ENCODE results near the gene SRSF12. TPM values are rescaled to one million over a fixed set of nuclear protein-coding genes. Genes with fewer than 3 reads are reported as not detected.

The SRSF12 gene
- total RNA-seq = not detected

DNA sequence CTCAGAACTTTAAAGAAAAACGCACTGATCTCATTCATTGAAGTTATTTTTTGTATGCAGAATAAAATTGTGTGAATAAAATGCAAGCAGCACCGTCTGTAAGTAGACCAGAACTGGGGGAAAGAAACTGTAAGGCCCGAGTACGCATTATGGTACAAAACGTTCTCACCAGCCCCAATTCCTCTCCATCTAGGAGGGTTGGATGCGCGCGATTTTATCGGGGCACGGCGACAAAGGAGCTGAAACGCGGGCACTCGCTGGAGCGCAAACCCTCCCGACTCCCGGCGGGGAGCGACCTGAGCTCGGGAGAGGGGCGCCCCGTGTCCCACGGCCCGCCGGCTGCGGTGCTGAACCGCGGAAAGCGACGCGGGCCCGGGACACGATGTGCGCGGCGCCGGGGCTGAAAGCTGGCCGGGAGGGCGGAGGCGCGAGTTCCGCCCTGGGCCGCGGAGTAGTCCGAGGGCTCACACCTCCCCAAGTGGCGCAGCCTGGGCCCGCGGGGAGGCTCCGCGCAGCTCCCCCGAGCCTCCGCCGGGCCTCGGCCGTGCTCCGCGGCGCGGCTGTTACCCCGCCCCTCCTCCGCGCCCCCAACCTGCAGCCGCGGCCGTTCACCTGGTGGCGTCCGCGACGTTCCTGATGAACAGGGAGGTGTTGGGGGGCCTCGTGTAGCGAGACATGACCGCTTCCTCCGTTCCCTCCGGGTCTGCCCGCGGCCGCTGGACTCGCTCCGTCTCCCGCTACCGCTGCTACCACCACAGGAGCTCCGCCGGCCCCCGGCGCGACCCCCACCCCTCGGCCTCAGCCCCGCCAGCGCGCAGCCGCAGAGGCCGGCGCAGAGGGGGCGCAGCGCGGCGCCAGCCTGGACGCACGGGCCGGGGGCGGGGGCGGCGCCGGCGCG is at the start of gene SRSF12:
Gene SRSF12, minus strand, starts transcription at position 861 of the 898 bp plus-strand sequence. Its CDS starts 184 bp downstream, at position 677.
- peak; percentile 13 for DNase-seq

DNA sequence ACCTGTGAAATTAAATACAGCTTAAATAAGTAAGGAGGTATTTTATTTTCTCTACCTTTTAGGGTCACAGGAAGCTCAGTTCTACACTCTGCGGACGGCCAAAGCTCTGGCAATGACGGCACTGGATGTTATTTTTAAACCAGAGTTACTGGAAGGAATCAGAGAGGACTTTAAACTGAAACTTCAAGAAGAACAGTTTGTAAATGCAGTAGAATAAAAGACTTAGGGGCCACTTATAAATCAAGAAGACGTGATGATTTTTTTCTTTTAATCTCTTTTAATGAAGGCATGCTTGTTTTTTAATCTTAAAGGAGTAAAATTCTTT is 44.1 kb upstream of the SRSF12 start:
- no peak for DNase-seq

DNA sequence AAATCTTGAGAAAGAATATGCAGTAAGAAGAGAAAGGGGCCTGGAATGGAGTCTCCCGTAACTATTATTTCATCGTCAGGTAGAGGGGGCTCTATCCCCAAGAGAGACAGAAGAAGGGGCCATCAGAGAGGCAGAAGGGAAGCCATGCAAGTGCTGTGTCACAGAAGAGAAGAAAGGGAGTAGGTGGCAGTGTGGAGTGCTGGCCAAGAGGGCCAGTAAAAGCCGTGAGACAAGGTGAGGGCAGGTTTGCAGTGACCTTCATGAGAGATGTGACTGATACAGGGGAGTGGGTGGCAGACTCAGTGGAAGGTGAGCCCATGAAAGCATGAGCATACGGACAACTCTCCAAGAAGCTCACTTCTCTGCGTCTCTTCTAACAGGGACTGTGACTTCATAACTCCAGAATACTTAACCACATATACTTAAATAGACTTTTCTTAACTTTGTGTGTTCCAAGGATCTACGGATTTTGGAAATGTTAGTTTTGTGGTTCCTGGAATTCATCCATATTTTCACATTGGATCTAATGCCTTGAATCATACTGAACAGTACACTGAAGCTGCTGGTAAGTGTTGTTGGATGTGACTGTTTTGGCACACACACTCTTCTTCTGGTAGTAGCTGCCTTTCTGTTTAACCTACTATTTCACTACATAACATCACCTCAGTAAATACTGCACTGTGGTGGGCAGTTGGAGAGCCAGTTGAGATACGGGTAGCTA is 43.6 kb upstream of the SRSF12 start:
- DNase-seq = no peak

DNA sequence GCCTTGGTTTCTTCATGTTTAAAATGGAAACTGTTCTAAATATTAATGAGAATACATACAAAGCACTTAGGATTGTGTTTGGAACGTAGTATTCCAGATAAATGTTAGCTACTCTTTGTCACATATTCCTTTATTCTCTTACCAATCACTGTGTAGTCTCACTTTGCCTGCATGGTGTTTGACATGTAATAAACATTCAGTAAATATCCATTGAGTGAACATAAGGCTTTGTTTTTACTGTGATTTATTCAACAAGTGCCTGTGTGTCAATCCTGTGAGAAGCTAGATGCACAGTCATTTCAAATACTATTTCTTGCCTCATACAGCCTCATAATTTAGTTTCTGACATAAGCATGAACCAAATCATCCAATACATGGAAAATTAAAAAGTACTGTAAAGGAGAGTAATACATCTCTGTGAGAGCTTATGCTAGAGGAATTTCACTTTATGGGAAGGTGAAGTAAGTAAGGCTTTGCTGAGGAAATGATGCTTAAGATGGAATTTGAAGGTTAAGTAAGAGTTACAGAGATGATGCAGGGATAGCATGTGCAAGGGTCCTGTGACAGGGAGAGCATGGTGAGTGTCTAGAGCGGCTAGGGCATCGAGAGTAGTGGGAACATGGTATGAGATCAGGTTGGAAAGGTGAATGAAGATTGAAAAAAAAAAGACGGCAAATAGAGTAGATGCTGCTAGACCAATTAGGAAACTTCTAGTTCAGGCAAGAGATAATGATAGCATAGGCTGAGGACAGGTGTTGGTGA is 42.6 kb upstream of the SRSF12 start:
- DNase-seq = no peak

DNA sequence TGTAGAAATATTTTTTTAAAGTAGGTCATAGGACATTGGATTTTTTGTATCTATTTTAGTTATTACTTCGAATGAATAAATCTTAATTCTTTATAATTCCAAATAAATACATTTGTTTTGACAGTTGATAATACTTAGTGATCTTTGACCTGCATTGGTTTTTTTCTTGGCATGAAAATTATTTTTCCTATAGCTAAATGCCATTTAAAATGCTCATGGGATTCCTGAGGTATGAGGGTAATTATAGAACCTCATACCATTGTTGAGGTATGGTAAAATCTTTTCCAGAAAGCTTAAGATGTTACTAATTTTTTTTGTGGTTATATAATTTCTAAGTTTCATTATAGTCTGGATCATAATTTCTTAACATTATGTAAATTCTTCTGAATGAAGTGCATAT is 36.3 kb upstream of the SRSF12 start:
- no peak for DNase-seq

- DNase-seq = no peak
Observed at GRCh38 chr6:89148016-89148750, 30.3 kb upstream of the SRSF12 start.

DNA sequence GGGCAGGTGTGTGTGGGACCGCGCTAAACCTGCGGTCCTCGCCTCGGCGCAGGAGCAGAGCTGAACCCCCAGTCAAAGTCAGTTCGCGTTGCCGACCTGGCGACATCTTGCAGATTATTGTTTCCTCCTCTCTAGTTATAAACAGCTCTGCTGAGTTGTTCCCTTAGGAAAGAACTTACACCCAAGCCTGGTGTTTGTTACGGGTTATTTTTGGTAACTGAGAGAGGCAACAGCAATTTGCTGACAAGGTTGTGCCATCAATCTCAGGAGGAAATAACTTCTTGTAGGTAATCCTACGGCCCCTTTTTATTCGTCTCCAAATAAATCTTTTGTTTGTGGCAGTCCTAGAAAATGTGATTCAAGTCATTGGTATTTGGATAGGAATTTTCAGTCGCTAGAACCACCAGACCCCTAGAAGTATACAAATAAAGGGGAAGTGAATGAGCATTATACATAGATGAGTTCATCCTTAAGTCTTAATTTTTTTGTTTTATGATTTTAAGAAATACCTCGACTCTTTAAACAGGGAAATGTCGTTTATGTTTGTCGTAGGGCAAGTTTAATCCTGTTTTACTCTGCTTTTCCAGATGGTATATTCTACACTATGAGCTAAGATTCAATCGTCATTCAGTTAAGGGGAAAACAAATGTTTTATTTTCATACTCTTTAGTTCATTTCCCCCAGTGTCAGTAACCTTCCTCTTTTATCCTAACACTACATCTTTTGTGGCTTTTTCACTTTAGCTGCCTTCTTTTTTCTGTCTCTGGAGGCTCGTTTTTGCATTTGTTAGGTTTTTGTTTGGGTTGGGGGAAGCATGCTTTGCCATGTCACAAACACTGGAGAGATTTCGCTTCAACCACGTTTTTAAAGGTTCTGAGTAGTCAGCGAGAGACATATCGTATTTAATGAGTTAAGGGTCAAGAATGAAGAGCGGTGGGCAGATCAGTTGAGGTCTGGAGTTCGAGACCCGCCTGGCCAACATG is 29.1 kb upstream of the SRSF12 start:
- no peak for DNase-seq

- peak; percentile 38 for DNase-seq
Observed at GRCh38 chr6:89145956-89146717, 28.3 kb upstream of the SRSF12 start, which contains the start of gene PM20D2. Gene PM20D2 (plus strand): TSS chr6:89146055. CDS start chr6:89146145, 90 bp downstream.

DNA sequence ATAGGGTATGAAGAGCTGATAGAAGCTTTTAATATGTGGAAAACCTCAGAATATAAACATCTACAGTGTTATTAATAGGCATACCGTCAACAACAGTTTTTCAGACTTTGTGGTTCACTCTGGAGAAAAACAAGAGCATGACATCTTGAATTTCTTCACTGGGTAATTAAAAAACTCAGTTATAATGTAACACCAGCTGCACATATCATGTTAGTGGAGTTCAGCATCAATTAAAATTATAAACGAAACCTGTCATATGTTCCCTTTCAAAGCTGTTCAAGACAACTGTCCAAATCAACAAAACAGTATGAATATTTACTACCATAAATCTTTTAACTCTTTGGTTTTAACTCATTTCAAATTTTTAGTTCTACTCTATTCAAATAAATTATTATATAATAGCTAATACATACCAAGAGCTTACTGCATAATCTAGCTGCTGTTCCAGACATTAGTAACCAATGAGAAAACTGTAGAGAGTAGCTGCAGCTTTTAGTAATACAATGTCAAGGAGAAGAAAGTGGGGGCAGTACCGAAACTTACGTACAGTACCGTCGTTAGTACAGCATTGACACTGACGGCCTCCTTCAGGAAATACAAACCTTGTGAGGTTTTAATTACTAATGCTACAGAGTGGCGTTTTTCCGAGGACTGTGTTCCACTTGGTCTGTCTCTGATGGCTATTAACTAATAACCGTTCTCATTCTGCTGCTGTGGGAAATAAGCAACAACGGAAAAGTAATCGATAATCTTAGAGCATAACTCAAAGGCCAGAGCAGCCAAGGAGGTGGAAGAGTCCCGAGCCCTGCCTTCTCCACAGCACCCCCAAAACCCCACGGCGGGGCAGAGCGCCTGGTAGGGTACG is 27.5 kb upstream of the SRSF12 start:
- DNase-seq = peak; percentile 5

DNA sequence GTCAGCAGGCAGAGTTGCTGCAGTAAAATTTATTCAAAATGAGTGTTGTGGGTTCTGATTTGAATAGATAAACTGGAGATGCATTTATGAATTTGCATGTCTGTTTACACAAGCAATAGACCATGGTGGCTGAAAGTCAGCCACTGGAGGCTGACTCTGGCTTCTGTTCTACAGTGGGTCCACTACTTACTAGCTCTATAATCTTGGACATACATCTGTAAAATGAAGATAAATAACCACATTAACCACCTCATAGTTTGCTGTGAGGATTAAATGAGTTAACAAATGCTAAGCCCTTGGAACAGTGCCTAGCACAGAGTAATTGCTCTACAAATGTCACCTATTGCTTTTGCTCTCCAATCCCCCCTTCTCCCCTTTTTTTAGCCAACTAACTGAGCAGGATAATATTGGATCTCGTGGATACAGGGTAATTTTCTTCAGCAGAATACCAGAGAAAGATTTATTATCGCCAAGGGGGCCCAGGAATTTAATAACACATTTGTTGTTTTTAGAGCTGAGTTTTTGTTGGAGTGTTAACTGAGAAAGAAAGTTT is 26.6 kb upstream of the SRSF12 start:
- DNase-seq = no peak

DNA sequence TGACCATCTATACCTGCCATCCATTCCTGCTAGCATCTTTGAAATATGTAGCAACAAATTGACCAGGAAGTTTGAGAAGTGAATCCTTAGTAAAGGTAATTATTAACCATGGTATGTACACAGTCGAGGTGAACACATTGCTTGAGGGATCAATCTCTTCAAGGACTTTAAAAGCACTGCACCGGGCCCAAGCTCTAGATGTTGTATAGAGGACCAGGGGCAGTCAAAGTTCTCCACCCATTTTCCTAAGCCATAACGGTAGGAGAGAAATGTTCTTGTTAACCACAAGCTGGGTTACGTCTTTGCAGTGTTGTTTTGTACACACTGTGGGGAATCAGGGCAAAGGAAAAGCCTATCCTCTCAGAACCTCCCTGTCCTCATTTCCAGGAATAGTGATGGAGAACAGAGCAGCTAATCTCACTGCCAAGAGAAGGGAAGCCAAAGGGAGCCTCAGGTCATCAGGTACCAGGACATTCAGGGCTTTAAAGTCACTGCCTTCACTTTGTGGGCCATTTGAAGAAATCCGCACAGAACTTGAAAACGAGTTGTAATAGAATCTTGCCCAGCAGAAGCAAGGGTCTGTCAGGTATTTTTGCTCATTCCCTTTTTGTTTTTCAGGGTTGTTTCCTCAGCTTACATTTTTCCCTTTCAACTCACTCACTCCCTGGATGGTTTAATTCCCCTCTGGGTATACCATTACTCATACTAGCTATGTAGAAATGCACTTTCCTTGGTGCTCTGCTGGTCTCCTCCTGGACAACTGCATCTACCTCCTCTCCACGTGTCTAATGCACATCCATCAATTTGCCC is 22.7 kb upstream of the SRSF12 start:
- no peak for DNase-seq

- DNase-seq = no peak
Observed at GRCh38 chr6:89139509-89140346, 21.9 kb upstream of the SRSF12 start.

DNA sequence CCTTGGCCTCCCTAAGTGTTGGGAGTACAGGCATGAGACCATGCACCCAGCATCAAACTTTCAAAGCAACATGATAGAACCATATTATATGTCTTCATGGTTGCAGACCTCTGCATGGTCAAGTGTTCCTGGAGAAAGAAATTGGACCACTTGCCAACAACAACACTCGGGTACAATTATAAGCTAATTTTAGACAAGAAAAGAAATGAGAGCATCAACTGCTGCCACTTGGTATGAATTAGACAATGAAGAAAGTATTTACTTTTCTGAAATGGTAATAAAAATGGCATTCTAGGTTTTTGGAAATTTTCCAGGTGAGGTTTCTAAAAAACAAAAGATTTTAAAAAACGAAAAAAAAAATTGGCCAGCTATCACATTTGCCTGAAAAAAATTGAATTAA is 20.3 kb upstream of the SRSF12 start:
- DNase-seq = no peak

- no peak for DNase-seq
Observed at GRCh38 chr6:89134723-89135122, 16.9 kb upstream of the SRSF12 start.

GRCh38 chr6:89133981-89134380 is 16.1 kb upstream of the SRSF12 start:
- DNase-seq = no peak

GRCh38 chr6:89132057-89132456 is 14.2 kb upstream of the SRSF12 start:
- no peak for DNase-seq

- no peak for DNase-seq
Observed at GRCh38 chr6:89131599-89131998, 13.7 kb upstream of the SRSF12 start.

Measured in effector CD4-positive, alpha-beta T cell (primary cell).